Measurements from ENCODE around the gene TRABD2B. TPM values are rescaled to one million over a fixed set of nuclear protein-coding genes. Genes with fewer than 3 reads are reported as not detected.

TRABD2B gene
- total RNA-seq, 1 donor from 2014 or later: under 0.01 TPM

DNA sequence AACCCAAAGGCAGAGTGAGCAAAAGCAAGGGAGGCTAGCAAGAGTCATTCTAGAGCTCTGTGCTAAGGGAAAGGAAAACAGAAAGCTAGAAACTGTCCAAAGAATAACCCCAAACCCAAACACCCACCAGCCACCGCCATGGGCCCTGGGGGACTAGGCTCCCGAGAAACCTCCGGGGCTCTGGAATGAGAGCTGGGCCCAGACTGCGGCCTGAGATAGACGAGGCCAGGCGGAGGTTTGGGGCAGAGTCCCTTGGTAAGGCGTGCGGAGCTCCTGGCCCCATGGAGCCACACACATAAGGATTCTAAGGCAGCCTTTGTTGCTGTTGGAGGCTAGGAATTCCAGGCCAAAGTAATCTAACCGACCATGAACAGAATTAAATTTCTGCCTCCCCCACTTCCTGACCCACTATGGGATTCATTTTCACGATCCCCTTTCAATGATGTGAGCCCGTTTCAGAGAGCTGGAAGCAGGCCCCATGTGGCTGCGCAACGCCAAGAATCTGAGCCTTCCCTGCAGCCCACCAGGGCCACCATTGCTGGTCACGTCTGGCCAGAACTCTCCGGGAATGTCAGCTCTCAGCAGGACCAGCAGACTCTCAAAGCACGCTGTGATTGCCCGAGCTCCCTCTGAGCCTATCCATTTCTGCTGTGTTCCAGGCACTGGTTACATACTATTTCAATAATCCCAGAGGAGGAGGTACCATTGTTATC is 145.0 kb downstream of the TRABD2B start:
- no peak for DNase-seq (ENCODE audit: low read depth in 2 of 2)

DNA sequence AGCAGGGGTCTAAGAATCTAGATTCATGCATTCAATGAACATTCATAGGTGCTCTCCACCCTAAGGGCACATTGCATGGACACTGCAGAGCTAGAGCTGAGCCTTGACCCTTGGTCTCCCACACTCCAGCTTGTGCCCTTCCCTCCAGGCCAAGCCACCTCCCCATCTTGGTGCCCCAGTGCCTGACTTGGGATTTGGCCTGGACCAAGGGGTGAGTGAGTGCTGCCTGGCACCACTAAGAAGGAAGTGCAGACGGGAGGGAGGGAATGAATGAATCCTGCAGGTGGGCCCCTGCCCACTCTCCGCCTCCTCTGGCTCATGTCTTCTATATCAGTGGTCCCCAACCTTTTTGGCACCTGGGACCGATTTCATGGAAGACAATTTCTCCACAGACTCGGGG is 146.7 kb downstream of the TRABD2B start:
- DNase-seq (ENCODE audit: low read depth in 2 of 2): no peak

DNA sequence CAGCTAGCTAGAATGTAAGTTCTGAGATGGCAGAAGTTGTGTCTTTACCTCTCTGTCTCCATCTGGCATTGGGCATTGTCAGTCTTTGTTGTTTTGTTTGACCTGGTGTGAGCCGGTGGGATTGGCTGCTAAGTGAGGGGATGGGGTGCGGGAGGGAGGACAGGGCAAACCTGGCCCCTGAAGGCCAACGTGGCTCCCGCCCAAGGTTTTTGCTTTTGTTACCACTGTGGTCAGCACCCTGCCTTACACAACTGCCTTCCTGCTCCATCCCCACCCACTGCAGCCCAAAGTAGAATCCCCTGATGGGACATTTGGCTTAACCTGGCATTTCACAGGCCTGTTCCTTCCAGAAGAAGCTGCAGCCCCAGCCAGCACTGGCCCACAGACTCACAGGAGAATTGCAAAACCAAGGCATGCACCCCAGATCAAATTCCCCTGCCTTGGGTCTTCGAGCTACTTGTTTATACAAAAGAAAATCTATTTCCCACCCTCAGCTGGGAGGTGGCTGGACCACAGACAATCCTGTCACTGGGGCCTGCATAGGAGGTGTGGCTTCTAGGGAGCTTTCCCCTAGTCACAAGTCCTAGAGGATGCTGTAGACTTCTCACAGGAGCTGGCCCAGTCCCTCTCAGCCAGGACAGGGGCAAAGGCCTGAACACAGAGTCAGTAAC is 147.5 kb downstream of the TRABD2B start:
- no peak for DNase-seq (ENCODE audit: low read depth in 2 of 2)

DNA sequence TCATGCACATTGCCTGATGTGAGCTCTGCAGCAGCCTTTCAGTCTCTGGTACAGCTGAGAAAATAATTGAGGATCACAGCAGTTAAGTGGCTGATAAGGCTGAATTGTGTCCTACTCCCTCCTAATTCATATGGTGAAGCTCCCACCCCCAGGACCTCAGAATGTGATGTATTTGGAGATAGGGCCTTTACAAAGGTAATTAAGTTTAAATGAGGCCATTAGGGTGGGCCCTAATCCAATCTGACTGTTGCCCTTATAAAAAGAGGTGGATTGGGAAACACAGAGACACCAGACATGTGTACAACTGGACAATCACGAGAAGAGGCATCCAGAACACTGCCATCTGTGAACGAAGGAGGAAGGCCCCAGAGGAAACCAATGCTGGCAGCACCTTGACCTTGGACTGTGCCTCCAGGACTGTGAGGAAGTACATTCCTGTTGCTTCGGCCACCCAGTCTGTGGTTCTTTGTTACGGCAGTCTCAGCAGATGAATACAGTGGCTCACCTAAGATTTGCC is 148.1 kb downstream of the TRABD2B start:
- DNase-seq (ENCODE audit: low read depth in 2 of 2): no peak

DNA sequence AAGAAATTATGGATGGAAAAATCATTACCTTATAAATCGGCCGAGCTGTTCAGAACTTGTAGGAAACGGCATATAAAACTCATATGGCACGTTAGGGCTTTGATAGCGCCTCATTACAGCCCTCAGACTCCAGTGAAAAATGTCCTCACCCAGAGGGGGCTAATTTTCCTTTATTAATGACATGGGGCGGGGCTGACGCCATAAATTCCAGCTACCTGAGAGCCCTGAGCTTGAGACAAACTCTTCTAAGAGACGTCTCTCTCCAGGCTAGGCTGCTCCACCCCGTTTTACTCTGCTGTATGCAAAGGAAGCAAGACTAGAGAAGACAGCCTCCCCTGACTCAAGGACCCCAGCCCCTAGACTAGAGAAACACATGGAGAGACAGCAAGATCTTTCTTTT is 149.4 kb downstream of the TRABD2B start:
- no peak for DNase-seq (ENCODE audit: low read depth in 2 of 2)

DNA sequence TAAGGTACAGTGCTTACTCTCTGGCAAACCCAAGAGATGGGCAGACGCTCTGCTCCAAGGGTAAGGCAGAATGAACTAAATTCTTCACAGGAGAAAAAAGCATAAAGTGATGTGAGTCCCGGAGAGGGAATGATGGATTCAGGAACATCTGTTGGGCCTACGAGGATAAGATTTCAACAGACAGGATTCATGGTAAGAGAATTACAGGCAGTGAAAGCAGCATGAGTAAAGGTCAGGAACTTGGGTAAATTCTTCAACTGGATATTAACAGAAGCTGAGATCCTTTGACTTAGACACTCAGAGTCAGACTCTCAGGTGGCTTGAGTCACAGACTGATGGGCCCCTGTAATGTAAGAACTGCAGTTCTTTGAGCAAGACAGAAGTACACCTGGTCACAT is 152.6 kb downstream of the TRABD2B start:
- no peak for DNase-seq (ENCODE audit: low read depth in 2 of 2)

DNA sequence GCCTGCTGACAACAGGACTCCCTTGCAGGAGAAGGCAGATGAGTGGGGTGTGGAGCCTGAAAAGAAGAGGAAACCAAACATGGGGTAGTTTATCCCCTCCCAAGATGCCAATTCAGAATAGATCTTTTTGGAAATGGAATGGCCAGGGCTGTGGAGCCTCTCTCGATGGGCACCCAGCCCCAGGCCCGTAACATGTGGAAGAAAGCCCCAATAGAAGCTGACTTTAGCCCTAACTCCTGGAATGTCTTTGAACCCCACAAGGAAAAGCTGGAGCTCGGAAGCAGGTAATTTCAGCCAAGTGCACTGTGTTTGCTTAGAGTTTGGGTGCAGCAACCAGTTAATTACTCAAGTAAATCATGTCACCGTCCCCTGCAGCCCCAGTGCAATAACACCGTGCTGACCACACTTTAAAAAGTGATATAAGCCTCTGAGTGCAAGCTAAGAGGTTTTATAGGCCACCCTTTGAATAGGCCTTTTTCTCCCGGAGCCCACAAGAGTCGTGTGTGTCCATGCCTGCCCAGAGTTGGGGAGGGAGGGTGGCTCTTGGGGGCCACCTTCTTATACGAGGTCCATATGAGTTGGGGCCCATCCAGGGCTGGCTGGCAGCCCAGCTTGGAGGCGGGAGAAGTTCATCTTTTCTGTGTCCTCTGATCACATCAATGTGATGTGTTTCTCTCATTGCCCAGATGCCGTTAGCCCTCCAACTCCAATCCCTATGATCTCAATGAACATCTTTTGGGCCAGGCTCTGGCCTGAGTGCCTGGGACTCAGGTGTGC is 153.2 kb downstream of the TRABD2B start:
- DNase-seq (ENCODE audit: low read depth in 2 of 2): no peak

DNA sequence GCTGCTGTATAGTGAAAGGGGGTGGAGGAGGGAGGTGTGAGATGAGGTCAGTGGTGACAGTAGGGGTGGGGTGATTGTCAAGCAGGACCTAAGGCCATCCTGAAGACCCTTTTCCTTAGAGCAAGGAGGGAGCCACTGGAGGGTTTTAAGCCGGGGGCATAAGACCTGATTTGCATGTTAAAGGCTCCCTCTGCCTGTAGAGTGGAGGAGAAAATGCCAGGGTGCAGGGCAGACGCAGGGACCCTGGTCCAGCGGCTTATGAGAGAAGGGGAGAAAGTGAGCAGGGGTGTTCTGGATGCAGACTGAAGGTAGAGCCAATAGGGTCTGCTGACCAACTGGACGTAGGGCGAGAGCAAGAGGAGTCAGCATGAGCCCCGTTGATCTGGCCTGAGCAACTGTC is 154.1 kb downstream of the TRABD2B start:
- DNase-seq (ENCODE audit: low read depth in 2 of 2): no peak

DNA sequence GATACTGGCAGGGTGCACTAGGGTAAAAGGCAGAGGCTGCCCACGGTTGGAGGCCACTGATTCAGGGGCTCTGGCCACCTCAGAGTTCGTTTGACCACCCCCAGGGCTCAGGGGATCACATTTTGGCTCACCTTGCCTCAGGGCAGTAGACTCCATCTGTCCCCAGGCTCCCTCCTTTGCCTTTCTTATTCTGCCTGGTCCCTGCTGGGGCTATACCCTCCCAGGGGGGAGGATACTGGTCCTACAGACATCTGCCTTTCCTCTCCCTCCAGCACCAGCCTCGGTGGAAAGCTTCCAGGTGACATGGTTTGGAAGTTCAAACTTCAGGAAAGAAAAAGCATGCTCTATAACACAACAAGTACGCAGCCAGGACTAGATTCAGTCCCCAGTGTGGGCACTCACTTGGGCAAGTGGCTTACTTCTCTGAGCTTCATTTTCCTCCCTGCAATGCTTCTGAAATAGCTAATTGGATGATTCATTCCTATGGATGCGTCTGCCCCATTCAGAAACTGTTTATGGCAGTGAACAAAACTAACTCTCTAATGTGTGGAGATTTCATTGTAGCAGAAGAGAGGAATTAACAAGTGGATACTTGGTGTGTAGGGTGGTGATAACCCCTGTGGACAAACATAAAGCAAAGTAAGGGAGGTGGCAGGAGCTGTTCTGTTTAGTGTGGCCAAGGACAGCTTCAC is 154.8 kb downstream of the TRABD2B start:
- DNase-seq (ENCODE audit: low read depth in 2 of 2): no peak

DNA sequence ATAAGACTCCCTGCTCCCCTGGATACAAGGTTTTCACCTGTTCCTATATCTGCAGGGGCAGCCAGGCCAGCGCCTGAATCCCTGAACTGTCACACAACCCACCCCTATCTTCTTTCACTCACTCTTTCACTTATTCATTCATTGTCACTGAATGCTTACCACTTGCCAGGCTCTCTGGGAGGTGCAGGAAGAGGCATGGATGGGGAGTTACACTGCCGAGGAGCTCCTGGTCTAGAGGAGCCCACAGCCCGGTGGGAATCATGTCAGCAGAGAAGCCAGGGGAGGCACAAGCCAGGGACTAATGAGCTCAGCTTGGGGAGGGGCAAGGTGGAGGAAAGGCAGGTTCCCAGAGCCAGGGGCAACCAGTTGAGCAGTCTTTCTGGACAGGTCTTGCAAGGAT is 155.8 kb downstream of the TRABD2B start:
- DNase-seq (ENCODE audit: low read depth in 2 of 2): no peak

DNA sequence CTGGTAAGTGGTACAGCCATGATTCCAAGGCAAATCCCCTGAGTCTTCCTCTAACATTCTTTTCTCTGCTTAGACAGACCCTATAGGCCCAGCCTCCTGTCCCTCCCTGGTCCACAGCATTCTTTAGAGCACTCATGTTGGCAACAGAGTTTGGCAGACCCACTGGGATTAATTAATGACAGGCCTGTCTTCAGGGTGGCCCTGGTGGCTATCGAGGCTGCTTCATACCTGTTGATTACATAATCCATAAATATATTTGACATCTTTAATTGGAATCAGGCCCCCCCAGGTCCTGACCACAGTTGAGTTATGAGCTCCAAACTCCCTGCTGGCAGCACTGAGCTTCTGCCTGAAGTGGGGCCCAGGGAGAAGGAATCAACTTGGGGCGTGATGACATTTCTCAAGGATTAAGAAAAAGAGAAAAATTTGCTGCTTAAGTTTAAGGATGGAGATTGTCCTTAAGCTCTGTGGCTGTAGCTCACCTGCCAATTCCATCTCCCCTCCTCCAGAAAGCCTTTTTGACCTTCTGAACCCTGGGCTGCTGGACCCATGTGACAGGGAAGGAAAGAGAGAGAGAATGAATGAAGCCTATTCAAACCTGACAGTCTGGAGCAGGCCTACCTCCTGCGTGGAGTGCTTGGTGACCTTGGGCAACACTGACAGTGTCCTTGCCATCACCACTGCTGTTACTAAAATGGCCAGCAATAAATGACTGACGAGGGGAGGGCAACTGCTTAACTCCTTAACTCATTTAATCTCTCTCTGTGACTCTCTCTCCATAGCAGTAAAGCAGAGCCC is 156.6 kb downstream of the TRABD2B start:
- no peak for DNase-seq (ENCODE audit: low read depth in 2 of 2)

DNA sequence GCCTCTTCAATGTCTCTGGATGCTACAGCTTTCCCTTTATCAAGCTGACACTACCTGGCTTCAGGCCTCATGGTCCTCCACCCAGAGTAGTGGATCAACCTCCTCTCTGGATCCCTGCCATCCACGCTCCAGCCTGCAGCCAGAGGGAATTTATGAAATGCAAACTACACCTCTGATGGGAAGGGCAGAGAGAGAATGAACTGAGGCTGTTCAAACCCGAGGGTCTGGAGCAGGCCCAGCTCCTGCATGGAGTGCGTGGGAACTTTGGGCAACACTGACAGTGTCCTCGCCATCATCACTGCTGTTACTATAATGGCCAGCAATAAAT is 157.8 kb downstream of the TRABD2B start:
- no peak for DNase-seq (ENCODE audit: low read depth in 2 of 2)

DNA sequence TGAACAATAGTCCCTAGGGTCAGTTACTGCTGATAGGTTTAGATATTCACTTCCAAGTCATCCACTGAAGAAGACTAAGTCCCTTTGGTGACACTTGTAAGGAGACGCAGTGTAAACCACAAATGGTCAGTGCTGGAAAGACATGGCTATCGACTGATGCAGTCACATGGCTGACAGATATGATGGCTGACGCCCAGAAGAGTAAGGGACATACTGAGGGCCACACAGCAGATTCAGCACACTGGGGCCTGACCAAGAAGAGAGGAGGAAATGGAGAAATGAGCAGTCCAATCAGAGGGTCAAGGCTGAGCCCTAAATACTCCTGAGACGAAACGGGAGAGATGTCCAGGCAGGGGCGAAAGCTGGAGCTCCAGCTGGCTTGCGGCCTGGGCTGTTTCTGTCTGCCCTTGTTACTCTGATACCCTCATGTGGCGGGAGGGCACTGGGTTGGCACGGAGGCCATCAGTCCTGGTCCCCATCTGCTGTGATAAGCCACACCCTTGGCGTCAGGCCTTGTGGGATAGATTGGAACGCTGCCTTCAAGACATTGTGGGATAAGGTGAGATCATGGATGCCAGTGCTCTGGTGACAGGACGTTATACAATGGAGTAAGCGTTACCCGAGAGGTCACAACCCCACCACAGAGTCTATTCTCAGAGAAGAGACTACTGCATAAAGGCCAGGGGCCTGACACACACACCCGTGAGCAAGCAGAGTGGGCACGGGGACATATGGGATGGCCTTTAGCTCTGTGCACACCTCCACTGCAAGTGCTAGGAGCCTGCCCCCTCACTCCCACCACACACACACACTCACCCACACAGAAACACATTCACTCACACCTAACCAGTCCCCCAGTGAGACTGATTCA is 158.4 kb downstream of the TRABD2B start:
- no peak for DNase-seq (ENCODE audit: low read depth in 2 of 2)

DNA sequence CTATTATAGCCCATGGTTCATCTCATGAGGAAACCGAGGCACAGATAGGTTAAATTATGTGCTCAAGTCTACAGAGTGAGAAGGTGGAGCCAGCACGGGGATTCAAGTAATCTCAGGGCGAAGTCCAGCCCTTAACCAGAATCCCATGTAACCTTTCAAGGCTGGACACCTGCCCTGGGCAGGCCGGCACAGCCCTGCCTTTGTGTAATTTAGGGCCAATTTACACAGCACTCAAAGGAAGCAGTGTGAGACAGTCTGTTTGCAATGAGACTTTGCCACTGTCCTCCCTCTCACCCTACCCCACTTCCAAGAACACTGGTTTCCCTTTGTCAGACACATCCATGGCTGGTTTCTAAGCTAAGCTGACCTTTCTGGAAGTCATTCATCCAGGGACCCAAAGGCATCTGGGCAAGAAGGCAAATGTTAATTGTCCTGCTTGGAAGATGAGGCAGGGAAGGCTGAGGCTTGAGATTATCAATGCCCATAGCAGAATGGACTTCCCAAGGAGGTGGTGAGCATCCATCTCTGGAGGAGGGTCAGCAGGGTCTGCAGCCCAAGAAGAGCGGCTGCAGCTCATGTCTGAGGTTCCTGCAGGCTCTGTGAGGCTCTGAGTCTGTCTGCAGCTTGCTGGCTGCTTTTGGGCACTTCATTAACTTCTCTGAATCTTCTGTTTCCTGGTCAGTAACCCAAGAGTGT is 159.2 kb downstream of the TRABD2B start:
- DNase-seq (ENCODE audit: low read depth in 2 of 2): no peak

DNA sequence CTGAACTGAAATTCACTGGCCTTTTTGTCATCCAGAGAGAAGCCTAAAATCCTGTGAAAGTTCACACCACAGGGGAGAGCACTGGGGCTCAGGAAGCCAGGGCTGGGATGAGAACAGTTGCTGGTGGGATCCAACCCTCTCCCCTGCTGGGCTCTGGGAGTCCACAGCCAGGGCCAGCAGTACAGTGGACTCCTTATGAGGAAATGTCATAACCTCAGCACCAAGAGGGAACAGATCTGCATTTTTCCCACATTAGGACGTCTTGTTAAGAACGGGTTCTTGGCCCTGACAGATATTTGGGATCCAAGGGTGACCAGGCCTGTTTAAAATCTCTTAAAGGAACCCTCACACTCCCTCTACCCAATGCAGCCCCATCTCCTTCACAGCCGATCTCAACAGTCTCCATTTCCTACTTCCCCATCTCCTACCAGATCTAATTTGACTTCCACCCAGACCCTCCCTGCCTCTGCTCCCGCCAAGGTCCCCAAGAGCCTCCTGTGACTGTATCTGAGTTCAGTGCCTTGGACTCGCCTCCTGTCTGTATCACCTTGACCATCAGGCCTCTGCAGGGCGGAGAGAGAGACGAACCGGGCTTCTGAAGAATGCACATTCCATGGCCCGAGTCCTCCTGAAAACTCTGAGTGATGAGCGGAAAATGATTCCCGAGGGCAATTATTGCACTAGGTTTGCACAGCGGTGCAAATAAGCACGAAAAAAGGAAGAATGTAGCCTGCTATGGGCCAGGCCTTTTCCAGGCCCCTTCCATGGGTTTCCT is 159.9 kb downstream of the TRABD2B start:
- DNase-seq (ENCODE audit: low read depth in 2 of 2): no peak

DNA sequence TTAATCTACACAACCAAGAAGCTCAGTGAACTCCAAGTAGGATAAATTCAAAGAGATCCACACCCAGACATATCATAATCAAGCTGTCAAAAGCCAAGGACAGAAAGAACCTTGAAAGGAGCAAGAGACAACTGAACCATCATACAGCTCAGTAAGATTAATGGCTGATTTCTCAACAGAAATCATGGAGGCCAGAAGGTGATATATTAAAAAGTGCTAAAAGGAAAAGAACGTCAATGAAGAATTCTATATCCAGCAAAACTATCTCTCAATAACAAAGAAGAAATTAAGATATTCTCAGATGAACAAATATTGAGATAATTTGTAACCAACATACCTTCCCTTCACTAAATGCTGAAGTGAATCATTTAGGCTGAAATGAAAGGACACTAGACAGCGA is 161.8 kb downstream of the TRABD2B start:
- no peak for DNase-seq (ENCODE audit: low read depth in 2 of 2)

DNA sequence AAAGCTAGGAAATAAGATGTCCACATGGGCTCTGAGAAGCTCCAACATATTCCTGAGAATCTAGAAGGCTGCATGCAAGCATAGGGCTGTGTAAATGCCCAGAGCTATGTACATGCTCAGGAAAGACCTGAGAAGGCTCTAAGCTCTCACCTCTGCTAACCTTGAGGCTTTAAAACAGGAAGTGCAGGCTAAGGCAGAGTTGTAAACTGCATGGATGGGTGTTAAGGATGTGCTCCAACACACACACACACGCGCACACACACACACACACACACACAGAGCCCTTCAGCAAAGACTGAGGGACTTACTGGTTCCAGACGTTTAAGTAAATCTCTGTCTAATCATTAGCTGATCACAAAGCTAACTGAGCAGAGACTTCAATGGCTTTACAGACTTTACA is 162.9 kb downstream of the TRABD2B start:
- no peak for DNase-seq (ENCODE audit: low read depth in 2 of 2)

DNA sequence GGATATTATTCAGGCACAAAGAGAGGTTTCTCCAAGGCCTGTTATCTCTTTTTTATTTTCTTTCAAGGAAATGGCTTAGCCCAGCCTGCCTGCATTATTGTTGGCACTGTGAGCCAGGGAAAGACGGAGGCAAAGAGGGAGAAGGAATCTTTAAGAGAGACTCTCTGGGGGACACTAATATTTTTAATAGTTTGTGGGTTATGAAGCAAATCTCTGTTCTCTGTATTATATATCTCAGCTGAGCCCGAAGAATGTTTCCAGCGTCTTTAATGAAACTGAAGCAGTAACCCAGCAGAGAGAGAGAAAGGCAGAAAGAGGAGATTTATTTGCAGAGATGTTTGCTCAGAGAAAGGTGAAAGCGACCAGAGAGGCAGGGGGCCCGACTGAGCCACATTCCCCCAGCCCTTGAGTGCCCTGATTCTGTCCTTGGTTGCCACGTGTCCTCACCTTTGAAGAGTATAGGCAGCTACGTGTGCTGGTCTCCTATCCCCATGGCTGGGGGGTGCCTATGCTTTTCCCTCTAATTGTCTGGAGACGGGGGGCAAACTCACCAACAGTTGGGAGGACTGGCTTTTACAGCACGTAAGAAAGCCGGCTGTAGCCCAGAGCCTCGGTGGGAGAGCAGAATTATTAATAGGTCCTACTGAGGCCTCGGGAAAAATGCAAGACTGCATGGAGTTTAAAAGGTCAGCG is 166.4 kb downstream of the TRABD2B start:
- DNase-seq (ENCODE audit: low read depth in 2 of 2): no peak

All from dermis microvascular lymphatic vessel endothelial cell (primary cell).